GM18868 (cell line): ENCODE results near the gene PEX26.

Experiments used
- ATAC-seq: cut with Tn5 transposase; IDR thresholded peaks from one replicate; pipeline ENCODE4 v1.9.1; 2021; ENCODE audit warnings: mild to moderate bottlenecking, moderate library complexity; ENCODE audit not compliant: unreplicated experiment

PEX26 gene

DNA sequence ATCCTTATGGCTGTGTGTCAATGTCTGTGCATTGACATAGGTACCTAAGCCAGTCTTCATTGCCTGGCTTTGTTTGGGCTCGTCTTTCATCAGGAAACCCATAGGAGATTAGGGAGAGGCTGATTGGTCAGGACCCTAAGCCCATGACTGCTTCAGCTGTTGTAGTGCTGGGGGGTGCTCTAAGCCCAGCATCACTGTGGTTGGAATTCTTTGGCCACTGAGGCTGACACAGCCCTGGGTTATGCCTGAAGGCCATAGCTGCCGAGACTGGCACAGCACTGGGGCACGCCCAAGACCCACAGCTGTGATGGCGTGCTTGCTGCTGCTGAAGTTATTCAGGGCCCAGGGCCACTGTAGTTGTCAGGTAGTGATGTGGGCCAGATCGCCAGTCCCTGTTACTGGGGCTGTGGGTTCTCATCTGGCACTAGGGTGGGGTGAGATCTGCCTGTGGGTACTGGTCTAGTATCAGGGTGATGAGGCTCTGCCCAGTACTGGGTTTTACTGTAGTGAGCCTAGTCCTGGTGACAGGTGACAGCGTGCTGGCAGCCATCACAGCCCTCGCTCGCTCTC is 77.1 kb downstream of the PEX26 start:
- ATAC-seq, result no peak
